Measurements from ENCODE around the gene ARL4D.
"Not testable (repeated sequence)": the region's sequence is repeated elsewhere in the genome, so short reads cannot be mapped to it uniquely, and the experiment has no call there.

The ARL4D gene

DNA sequence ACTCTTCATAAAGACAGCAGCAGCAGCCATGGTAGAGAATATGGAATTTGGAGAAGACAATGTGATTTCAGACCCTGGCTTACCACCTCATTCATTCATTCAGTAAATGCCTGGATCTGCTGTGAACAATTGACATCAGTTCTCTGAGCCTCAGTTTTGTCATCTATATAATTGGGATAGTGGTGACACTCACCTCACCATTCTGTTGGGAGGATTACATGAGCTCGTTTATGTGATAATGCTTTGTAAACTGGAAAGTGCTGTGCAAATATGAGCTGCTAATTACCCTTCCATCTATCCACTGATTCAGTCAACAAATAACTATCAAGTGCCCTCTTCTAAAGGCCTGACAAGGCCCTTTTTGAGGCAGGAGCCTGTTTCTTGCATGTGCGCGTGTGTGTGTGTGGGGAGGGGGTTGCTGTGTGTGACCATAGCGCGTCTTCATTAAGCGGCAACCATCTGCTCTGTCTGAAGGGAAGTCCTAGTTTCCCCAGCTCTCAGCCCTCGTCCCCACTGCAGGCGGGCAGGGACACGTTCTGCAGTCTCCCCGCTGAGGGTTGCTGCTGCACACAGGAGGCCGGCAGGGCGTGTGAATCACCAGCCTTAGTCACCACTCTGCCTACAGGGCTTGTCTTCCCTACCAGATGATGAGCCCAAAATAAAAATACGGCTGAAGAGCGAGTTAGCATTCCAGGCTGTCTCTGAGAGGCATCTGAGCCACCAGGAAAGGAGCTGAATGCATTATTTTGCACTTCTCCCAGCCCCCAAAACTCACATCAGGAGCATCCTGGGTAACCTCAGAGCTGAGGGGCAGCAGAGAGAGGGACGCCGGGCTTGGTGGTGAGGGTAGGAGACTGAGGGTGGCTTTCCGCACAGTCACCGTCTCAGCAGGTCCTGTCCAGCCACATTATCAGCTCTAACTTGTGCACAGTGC is 19.9 kb downstream of the ARL4D start:
- peak; percentile 56 for DNase-seq (ENCODE audit: low read depth)
- TF ChIP-seq CTCF (IDR thresholded peaks at IDR 0.05; ENCODE audit: low read depth, low read length, missing control alignments): no peak
- in situ Hi-C loops (cut with HindIII; ENCODE audit: low sequenced_read_pairs): no loop called here
- H3K4me3 ChIP-seq (ENCODE audit: low read depth, low read length): no peak overlapping the region

DNA sequence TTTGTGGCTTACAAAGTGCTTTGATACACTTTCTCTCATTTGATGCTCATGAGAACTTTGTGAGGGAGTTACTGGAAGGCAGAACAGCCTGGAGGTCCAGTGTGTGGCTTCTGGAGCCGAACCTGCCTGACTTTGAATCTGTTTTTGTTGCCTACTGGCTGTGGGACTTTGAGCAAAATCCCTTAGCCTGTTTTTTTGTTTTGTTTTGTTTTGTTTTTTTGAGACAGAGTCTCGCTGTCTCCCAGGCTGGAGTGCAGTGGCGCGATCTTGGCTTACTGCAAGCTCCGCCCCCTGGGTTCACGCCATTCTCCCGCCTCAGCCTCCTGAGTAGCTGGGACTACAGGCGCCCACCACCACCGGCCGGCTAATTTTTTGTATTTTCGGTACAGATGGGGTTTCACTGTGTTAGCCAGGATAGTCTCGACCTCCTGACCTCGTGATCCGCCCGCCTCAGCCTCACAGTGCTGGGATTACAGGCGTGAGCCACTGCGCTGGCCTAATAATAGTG is 20.6 kb downstream of the ARL4D start:
- H3K4me3 ChIP-seq (ENCODE audit: low read depth, low read length); DNase-seq (ENCODE audit: low read depth); in situ Hi-C loops (cut with HindIII; ENCODE audit: low sequenced_read_pairs): not testable (repeated sequence)

DNA sequence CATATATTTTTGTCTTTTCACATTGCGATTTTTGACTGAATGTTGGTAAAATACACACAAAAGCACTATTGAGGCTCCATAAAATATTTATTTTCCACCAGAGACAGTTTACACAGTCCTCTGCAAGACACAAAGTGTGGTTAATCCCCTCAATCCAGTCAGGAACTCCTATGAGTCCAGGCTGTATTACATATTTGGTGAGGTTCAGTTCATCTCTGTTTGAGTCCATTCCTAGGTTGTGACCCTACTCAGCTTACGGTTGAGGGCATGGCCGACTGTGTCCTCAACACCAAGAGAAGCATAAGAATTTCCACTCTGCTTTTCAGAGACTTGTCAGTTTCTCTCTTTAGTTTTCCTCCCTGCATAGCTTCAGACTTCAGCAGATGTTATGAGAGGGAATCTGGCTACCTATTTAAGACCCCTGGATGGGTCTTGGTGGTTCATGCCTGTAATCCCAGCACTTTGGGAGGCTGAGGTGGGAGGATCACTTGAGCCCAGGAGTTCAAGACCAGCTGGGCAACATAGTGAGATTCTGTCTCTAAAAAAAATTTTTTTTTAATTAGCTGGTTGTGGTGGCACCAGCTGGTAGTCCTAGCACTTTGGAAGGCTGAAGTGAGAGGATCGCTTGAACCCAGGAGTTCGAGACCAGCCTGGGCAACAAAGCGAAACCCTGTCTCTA is 25.1 kb downstream of the ARL4D start:
- H3K4me3 ChIP-seq (ENCODE audit: low read depth, low read length): no peak overlapping the region
- no peak for DNase-seq (ENCODE audit: low read depth)
- in situ Hi-C loops (cut with HindIII; ENCODE audit: low sequenced_read_pairs): no loop called here
- TF ChIP-seq CTCF (IDR thresholded peaks at IDR 0.05; ENCODE audit: low read depth, low read length, missing control alignments): no peak

GRCh38 chr17:43427362-43428043 is 28.7 kb downstream of the ARL4D start:
- TF ChIP-seq CTCF (IDR thresholded peaks at IDR 0.05; ENCODE audit: low read depth, low read length, missing control alignments): no peak
- in situ Hi-C loops (cut with HindIII; ENCODE audit: low sequenced_read_pairs): no loop called here
- DNase-seq (ENCODE audit: low read depth): no peak
- H3K4me3 ChIP-seq (ENCODE audit: low read depth, low read length): no peak overlapping the region

- peak; percentile 17 for TF ChIP-seq CTCF (IDR thresholded peaks at IDR 0.05; ENCODE audit: low read depth, low read length, missing control alignments)
- no peak for DNase-seq (ENCODE audit: low read depth)
- H3K4me3 ChIP-seq (ENCODE audit: low read depth, low read length): no peak overlapping the region
- in situ Hi-C loops (cut with HindIII; ENCODE audit: low sequenced_read_pairs): no loop called here
Measured at GRCh38 chr17:43428524-43428923, 29.7 kb downstream of the ARL4D start.

- H3K4me3 ChIP-seq (ENCODE audit: low read depth, low read length): no peak overlapping the region
- DNase-seq (ENCODE audit: low read depth): no peak
- in situ Hi-C loops (cut with HindIII; ENCODE audit: low sequenced_read_pairs): no loop called here
- TF ChIP-seq CTCF (IDR thresholded peaks at IDR 0.05; ENCODE audit: low read depth, low read length, missing control alignments): no peak
Measured at GRCh38 chr17:43430936-43431713, 32.3 kb downstream of the ARL4D start.
